EH (cell line): Measurements from ENCODE around the gene RNF112.

ENCODE experiments used
- DNase-seq: peaks from one replicate; pipeline ENCODE4 v3.0.0-alpha.2; 2015; ENCODE audit warnings: low read depth

Gene RNF112

GRCh38 chr17:19375732-19376131 is 35.3 kb upstream of the RNF112 start:
- DNase-seq: no peak

- no peak for DNase-seq
These were observed 34.2 kb upstream of the RNF112 start for GRCh38 chr17:19376811-19377210.

- DNase-seq: peak; percentile 99
These were observed 33.2 kb upstream of the RNF112 start for GRCh38 chr17:19377602-19378415.

DNA sequence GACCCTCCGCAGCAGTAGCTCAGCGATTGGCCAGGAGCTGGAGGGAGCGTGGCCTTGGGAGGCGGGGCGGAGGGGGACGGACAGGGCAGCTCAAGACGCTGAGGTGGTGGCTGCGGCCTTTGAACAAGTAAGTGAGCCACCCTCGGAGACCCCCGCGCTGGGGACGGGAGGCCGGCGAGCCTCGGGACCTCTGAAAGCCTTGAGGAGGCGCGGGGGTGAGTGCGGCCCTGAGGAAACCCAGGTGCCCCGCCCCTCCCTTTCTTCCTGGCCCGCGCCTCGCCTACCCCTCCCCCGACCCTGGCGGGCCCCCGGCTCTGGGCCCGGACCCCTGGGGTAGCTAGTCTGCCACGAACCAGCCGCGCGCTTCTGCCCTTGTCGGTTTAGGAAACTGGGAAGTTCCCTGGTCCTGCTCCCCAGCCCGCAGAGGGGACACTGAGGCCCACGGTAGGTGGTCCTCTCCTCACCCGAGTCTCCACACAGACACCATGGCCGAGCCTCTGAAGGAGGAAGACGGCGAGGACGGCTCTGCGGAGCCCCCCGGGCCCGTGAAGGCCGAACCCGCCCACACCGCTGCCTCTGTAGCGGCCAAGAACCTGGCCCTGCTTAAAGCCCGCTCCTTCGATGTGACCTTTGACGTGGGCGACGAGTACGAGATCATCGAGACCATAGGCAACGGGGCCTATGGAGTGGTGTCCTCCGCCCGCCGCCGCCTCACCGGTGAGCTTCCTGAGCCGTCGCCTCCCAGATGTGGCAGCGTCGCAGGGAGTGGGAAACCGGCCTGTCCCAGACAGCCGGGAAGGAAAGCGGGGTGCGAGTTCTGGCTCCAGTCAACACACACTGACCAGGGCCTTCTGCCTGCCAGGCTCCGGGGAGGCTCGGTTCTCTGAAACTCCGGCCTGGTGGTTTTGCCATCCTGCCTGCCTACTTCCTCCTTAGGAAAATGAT is 32.3 kb upstream of the RNF112 start, which contains the start of gene MAPK7:
Gene MAPK7 (plus strand): TSS at position 83 of the 945 bp plus-strand sequence. CDS start 403 bp downstream, at position 486.
- DNase-seq: no peak

DNA sequence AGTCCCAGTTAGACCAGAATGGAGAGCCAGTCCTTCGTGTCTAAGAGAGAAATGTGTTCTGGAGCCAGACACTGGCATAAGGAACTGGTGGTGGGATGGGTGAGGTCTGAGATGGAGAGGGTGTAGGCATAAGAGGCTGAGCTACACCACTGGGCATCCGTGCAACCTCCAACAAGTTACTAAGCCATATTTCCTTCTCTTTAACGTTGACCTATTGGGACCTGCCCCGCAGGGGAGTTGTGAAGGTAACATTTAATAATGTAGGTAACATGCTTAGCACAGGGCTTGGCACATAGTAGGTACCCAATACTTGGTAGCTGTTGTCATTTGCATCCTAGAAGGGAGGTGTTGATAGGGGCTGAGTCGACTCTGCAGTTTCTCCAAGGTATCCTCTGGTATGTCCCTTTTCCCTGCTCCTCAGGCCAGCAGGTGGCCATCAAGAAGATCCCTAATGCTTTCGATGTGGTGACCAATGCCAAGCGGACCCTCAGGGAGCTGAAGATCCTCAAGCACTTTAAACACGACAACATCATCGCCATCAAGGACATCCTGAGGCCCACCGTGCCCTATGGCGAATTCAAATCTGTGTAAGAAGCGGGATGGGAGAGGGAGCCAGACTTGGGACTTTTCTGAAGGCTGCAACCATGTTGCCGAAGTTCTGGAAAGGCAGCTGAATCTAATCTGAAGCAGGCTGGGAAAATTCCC is 31.5 kb upstream of the RNF112 start:
- no peak for DNase-seq

DNA sequence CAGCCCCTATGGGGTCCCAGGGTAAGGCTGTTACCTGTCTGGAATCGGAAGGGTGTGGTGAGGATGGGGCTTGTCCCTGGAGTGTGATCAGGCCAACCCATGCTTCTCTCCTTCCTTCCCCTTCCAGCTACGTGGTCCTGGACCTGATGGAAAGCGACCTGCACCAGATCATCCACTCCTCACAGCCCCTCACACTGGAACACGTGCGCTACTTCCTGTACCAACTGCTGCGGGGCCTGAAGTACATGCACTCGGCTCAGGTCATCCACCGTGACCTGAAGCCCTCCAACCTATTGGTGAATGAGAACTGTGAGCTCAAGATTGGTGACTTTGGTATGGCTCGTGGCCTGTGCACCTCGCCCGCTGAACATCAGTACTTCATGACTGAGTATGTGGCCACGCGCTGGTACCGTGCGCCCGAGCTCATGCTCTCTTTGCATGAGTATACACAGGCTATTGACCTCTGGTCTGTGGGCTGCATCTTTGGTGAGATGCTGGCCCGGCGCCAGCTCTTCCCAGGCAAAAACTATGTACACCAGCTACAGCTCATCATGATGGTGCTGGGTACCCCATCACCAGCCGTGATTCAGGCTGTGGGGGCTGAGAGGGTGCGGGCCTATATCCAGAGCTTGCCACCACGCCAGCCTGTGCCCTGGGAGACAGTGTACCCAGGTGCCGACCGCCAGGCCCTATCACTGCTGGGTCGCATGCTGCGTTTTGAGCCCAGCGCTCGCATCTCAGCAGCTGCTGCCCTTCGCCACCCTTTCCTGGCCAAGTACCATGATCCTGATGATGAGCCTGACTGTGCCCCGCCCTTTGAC is 30.3 kb upstream of the RNF112 start:
- DNase-seq: no peak

- DNase-seq: no peak
These were observed 29.7 kb upstream of the RNF112 start for GRCh38 chr17:19381361-19381740.

DNA sequence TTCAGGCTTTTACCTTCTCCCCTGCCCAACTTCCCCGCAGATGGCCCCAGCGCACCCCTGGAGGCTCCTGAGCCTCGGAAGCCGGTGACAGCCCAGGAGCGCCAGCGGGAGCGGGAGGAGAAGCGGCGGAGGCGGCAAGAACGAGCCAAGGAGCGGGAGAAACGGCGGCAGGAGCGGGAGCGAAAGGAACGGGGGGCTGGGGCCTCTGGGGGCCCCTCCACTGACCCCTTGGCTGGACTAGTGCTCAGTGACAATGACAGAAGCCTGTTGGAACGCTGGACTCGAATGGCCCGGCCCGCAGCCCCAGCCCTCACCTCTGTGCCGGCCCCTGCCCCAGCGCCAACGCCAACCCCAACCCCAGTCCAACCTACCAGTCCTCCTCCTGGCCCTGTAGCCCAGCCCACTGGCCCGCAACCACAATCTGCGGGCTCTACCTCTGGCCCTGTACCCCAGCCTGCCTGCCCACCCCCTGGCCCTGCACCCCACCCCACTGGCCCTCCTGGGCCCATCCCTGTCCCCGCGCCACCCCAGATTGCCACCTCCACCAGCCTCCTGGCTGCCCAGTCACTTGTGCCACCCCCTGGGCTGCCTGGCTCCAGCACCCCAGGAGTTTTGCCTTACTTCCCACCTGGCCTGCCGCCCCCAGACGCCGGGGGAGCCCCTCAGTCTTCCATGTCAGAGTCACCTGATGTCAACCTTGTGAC is 29.1 kb upstream of the RNF112 start:
- DNase-seq: no peak

DNA sequence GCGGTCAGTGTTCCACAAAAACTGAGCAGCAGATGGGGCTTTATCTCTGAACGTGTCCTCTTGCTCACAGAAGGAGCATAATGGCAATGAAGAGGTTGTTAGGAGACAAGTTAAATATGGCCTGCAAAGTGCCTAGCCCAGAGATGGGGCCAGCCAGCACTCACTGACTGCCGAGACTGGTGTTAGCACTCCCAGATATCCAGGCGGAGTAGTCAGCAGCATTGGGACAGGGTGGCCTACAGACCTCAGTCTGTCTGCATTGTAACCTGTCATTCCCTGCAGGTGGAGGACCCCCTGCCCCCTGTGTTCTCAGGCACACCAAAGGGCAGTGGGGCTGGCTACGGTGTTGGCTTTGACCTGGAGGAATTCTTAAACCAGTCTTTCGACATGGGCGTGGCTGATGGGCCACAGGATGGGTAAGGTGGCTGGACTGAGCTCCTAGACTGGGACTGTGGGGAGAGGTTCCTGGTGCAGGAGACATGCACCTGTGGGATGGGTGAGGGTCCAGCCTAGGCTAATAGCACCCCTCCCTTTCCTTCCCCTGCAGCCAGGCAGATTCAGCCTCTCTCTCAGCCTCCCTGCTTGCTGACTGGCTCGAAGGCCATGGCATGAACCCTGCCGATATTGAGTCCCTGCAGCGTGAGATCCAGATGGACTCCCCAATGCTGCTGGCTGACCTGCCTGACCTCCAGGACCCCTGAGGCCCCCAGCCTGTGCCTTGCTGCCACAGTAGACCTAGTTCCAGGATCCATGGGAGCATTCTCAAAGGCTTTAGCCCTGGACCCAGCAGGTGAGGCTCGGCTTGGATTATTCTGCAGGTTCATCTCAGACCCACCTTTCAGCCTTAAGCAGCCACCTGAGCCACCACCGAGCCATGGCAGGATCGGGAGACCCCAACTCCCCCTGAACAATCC is 28.2 kb upstream of the RNF112 start:
- DNase-seq: no peak

DNA sequence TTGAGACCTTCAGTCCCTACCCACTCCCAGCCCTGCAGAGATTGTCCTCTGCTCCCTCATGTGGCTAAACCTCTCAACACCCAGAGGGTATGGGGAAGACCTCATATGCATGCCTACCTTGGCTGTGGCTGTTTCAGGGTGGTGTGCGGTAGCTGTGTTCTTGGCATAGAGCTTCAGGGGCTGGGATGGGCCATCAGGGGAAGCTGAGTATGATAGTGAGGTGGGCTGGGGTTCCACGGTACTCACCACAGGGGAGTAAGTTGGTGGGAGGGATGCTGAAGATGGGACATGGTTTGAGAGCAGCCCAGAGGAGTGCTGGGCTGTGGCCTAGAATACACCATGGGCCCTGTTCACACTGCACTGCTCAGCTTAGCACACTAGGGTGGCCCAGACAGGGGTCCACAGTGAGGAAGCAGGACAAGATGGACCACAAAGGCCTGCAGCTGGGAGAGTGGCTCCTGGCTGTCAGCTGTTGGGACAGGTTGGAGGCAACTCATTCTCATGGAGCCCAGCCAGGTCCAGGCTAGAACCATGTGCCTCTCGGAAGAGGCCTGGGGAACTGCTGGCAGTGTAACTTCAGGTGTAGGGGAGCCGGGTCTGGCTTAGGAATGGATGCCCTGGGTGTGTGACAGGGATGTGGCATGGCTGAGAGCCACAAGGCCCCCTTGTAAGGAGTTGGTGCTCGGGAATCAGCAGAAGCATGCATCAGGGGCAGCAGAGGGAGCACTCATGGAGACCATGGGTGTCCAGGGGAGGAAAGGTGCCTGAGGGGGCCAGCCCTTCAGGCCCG is 27.2 kb upstream of the RNF112 start:
- DNase-seq: no peak

- peak; percentile 73 for DNase-seq
These were observed 26.2 kb upstream of the RNF112 start for GRCh38 chr17:19384723-19385391.

DNA sequence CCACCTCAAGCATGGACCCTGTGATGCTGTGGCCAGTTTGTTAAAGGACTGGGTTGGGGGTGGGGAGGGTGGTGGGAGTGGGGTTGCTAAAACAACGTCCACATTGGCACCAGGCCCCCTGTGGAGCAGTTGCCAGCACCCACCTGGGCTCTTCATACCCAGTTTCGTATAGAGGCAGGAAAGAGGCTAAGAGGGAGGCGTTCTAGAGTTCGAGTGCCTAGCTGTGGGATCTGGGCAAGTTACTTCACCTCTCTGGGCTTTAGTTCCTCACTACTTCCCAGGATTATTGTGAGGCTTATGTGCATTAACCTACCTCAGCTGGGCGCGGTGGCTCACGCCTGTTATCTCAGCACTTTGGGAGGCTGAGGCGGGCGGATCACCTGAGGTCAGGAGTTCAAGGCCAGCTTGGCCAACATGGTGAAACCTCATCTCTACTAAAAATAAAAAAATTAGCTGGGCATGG is 25.5 kb upstream of the RNF112 start:
- no peak for DNase-seq

DNA sequence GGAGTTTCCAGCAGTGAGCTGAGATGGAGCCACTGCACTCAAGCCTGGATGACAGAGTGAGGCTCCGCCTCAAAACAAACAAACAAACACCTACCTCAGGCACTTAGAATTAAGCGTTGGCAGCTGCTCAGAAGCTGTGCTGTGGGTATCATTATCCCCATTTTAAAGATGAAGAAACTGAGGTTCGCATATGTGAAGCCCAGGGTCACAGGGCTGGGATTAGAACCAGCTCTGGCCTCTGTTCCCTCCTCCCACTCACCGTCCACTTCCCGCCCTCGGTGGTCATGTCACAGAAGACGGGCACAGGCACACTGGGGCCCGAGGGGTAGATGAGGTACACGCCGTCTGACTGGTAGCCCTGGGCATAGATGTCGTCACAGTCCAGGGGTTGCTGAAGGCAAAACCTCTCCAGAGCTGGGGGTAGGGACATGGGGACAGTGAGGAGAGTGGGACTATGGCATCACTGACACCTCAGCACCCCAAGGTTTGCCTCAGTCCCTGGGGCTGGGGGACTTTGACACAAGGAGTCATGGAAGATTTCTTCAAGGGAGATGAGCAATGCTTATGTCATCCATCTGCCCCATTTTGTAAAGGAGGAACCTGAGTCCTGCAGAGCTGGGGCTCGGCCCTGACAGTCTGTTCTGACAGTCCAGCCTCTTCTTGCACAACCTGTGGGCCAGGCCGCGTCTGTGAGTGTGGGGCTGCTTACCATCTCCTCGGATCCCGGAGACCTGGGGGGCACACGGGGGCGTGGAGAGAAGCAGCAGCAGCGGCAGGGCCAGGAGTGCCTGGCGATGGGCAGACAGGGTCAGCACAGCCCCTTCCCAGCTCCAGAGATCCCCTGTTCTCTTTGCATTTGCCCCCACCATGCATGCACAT is 24.7 kb upstream of the RNF112 start:
- DNase-seq: peak; percentile 92

DNA sequence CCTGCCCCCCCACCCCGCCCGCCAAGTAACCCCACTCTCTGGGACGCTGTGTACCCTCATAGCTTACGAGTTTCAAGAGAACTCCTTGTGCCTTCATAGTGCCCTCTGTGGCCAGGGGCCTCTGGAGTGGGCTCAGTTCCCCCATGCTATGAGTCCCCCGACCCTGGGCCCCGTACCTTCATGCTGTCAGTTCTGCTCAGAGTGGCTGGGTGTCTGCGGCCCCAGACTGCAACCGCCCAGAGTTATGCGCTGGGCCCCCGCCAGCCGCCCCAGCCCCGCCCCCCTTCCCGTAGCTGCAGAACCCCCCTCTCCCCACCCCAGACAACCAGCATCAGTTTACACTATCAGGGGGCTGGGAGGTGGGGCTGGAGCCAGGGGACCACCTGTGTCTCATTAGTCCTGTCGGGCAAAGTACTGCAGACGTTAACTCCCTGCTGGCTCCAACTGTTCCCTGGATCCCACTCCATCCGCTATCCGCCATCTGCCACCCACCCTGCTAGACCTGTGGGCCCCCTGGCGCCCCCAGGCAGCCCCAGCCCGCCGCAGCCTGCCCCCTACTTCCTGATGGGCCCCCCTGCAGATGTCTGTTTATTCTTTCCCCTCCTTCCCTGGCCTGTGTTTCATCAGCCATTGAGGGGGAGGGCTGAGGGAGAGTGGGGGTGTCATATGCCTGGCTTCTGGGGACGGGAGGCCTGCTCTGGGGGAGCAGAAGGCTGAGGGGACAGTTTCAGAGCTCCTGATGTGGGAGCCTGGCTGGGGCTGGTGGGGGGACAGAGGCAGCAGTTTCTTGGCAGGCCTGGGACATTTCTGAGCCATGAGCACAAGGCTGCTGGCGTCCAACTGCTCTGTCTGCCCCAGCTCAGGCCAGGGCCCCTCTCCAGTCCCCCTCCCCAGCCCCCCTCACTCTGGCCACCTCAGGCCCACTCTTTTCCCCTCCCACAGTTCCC is 23.8 kb upstream of the RNF112 start, which contains the start of gene MFAP4:
Gene MFAP4 (minus strand): TSS at position 217 of the 947 bp plus-strand sequence. CDS start 35 bp downstream, at position 182.
- peak; percentile 91 for DNase-seq

- DNase-seq: peak; percentile 86
These were observed 23.0 kb upstream of the RNF112 start for GRCh38 chr17:19387921-19388521.
